ENCODE measurements around the gene RPS19BP1.

Gene RPS19BP1, protein sequence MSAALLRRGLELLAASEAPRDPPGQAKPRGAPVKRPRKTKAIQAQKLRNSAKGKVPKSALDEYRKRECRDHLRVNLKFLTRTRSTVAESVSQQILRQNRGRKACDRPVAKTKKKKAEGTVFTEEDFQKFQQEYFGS

DNA sequence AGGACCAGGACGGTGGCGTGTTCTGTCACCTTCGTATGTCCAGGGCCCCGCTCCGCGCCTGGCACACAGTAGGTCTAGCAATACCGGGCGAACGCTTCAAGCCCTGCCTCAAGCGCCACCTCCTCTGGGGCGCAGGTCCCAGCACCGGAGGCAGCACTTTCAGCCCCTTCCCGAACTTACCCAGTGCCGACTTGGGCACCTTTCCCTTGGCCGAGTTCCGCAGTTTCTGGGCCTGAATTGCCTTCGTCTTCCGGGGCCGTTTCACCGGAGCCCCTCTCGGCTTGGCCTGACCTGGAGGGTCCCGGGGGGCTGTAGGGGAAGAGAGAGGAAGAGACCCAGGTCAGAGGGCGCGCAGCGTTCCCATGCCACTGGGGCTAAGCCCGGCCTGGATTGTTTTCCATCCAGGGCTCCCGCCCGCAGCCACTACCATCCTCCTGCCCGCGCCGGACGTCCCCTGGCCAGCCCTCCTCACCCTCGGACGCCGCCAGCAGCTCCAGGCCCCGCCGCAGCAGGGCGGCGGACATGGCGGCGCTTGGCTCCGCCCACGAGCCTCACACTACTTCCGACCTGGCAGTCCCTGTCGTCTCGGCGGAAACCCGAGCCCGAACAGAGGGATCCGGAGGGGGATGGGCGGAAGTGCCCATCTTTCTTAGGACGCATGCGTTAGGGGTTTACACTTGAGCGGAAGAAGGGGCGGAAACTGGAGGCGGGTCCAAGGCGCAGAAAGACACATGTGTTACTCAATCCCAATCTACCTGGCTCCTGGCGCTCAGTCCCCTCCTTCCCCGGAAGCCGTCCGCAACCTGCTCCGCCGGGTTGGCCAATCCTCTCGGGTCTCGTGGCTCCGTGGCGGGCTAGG is at the start of gene RPS19BP1:
RPS19BP1 (minus strand) TSS at position 534 of the 859 bp plus-strand sequence; CDS start at position 524, 10 bp downstream.
- CTCF ChIA-PET, result interaction anchor here (1.6 to 7.0 kb wide), 4 partner anchors 16 to 216 kb away, joined by 5 to 216 read pairs (median 38); no protein-coding TSS in a partner anchor
- no peaks in the 10 kb centered on the region for H3K9me3 Mint-ChIP-seq
- H3K36me3 Mint-ChIP-seq, result peaks cover 34% of the 10 kb centered on the region
- peak within 1 kb of the TSS; percentile 98 for H3K4me3 Mint-ChIP-seq
- peak; percentile 100 for DNase-seq
- H3K4me1 Mint-ChIP-seq, result peaks cover 64% of the 10 kb centered on the region
- H3K27me3 Mint-ChIP-seq, result no peaks in the 10 kb centered on the region
- peak within 1 kb of the TSS; percentile 93 for H3K27ac Mint-ChIP-seq

DNA sequence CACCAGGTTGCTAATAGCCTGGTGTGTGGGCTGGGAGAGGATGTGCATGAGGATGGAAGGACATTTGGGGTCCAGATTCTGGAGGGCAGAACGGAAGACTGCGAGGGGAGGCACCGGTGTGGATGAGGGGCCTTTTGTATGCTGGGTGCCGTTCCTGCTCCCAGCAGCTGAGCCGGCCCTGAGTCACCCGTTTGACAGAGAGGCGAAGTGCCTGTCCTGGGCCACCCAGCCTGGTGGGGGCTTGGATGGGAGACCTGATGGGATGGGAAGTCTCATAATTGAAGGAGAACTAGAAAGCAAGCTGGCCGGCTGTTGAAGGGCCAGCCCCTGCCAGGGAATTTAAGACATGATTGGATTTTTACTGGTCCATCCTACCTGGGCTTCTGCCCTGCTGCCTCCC is 48.8 kb upstream of the RPS19BP1 start:
- Mint-ChIP-seq H3K27me3 (peaks cover 79% of the 10 kb centered on the region), H3K4me3 (no peak overlapping the region), H3K9me3 (peaks cover 5% of the 10 kb centered on the region), H3K36me3 (no peaks in the 10 kb centered on the region), H3K4me1 (no peaks in the 10 kb centered on the region), H3K27ac (no peak overlapping the region)
- CTCF ChIA-PET, result no interaction called here
- DNase-seq, result no peak

DNA sequence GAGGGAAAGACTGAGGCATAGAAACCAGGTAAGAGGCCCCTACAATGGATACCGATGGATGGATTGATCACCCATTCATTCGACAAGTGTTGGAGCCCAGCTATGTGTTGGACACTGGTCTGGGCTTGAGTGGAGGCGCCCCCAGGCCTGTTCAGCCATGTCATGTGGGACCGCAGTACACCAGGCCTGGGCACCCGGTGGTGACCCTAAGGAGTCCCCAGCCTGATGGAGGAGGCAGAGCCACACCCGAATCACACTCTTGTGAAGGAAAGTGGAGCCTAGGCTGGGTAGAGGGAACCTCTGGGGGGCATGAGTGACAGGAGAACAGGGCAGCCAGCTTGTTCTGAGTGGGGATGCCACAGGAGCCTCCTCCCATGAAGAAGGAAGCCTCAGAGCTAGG is 48.2 kb upstream of the RPS19BP1 start:
- Mint-ChIP-seq H3K27me3 (peaks cover 84% of the 10 kb centered on the region), H3K9me3 (peaks cover 5% of the 10 kb centered on the region), H3K36me3 (no peaks in the 10 kb centered on the region), H3K4me3 (no peak overlapping the region), H3K27ac (no peak overlapping the region), H3K4me1 (no peaks in the 10 kb centered on the region)
- no peak for DNase-seq
- CTCF ChIA-PET, result no interaction called here

DNA sequence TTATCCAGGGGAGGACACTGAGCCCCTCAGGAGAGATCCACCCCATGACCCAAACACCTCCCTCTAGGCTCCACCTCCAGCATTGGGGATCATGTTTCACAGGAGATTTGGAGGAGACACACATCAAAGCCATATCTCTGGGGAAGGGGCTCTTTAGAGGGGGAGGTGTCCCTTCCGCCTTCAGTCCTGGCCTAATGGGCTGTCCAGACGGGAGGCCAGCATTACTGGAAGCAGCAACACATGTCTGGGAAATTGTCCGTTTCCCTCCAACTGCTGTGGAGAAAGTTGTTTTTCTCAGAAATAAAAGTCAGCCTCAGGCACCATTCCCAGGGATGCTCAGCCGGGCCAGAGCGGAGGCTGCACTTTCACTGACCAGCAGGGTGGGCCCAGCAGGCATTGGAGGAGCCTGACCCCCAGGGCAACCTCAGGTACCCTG is 47.5 kb upstream of the RPS19BP1 start:
- Mint-ChIP-seq H3K27ac (no peak overlapping the region), H3K4me3 (no peak overlapping the region), H3K9me3 (peaks cover 5% of the 10 kb centered on the region), H3K36me3 (no peaks in the 10 kb centered on the region), H3K27me3 (peaks cover 90% of the 10 kb centered on the region), H3K4me1 (no peaks in the 10 kb centered on the region)
- CTCF ChIA-PET, result no interaction called here
- no peak for DNase-seq

DNA sequence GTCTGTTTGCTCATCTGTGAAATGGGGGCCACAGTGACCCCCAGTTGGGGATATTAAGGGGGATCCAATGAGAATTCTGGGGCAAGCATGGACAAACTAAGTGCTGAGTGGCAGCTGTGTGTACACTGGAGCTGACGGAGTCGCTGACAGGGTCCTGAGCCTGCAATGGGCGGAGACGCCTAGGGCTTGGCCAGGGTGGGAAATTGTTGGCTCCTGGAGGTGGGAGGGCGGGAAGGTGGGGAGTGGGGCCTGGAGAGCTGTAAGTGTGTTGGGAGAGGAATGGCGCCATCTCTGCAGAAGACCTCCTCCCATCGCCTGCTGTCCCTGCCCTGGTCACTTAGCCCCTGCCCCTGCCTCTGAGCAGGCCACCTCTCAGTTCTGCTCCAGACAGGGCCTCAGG is 45.4 kb upstream of the RPS19BP1 start:
- Mint-ChIP-seq H3K4me3 (no peak overlapping the region), H3K4me1 (no peaks in the 10 kb centered on the region), H3K27me3 (peaks cover 96% of the 10 kb centered on the region), H3K9me3 (no peaks in the 10 kb centered on the region), H3K27ac (no peak overlapping the region), H3K36me3 (no peaks in the 10 kb centered on the region)
- no peak for DNase-seq
- CTCF ChIA-PET, result no interaction called here

DNA sequence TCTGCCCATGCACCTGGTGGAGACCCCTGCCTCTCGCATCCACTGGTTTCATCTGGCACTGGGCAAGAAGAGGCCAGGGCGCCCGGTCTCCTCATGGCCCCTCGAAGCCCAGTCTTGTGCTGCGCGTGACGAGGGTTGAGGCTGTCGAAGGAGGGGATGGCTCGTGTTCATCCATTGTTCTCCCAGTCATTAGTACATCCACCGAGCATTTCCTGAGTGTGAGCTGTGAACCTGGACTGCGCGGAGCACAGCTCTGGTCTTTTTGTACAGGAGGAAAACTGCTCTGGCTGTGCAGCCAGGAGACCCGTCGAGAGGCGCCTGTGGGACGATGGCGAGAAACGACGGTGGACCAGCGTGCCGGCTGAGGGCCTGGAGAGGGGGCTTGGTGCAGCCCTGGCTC is 44.8 kb upstream of the RPS19BP1 start:
- no peak overlapping the region for H3K4me3 Mint-ChIP-seq
- CTCF ChIA-PET, result interaction anchor here (0.6 kb wide), 1 partner anchor 358 kb away, joined by 3 read pairs; no protein-coding TSS in a partner anchor

DNA sequence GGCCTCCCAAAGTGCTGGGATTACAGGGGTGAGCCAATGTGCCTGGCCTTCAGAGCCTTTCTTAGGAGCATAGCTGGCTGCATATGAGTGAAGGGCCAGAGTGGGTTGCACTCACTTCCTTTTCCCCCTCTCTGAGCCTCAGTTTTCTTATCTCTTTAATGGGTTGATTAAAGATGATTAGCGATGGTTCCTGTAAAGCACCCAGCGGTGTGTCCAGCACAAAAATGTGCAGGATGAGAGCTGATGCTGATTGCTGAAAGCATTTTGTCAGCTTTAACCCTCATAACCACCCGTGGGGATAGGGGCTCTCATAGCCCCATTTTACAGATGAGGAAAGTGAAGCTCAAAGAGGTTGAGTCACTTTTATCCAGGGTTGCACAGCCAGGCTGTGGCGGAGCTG is 43.5 kb upstream of the RPS19BP1 start:
- CTCF ChIA-PET, result no interaction called here
- no peaks in the 10 kb centered on the region for H3K36me3 Mint-ChIP-seq
- no peaks in the 10 kb centered on the region for H3K4me1 Mint-ChIP-seq
- no peak for DNase-seq
- no peak overlapping the region for H3K27ac Mint-ChIP-seq
- H3K4me3 Mint-ChIP-seq, result no peak overlapping the region
- H3K27me3 Mint-ChIP-seq, result peaks cover 92% of the 10 kb centered on the region
- H3K9me3 Mint-ChIP-seq, result no peaks in the 10 kb centered on the region

More for the DNA sequence above, 44.8 kb upstream of the RPS19BP1 start:
- Mint-ChIP-seq H3K27me3 (peaks cover 92% of the 10 kb centered on the region), H3K27ac (no peak overlapping the region), H3K4me1 (no peaks in the 10 kb centered on the region), H3K9me3 (no peaks in the 10 kb centered on the region), H3K36me3 (no peaks in the 10 kb centered on the region)
- DNase-seq, result no peak

DNA sequence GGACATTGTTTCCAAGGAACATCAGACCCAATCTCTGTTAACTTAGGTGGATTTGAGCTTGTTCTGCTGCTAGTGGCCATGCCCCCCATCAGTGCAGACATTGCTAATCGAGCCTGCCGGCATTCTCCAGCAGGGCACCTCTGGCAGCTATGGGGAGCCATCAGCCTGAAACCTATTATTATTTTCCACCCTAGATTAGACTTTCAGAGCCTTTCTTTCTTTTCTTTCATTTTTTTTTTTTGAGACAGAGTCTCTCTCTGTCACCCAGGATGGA is 42.9 kb upstream of the RPS19BP1 start:
- H3K4me3 Mint-ChIP-seq, result no peak overlapping the region
- no peak for DNase-seq
- no peaks in the 10 kb centered on the region for H3K4me1 Mint-ChIP-seq
- H3K27ac Mint-ChIP-seq, result no peak overlapping the region
- H3K9me3 Mint-ChIP-seq, result no peaks in the 10 kb centered on the region
- H3K27me3 Mint-ChIP-seq, result peaks cover 90% of the 10 kb centered on the region
- CTCF ChIA-PET, result no interaction called here
- H3K36me3 Mint-ChIP-seq, result no peaks in the 10 kb centered on the region

DNA sequence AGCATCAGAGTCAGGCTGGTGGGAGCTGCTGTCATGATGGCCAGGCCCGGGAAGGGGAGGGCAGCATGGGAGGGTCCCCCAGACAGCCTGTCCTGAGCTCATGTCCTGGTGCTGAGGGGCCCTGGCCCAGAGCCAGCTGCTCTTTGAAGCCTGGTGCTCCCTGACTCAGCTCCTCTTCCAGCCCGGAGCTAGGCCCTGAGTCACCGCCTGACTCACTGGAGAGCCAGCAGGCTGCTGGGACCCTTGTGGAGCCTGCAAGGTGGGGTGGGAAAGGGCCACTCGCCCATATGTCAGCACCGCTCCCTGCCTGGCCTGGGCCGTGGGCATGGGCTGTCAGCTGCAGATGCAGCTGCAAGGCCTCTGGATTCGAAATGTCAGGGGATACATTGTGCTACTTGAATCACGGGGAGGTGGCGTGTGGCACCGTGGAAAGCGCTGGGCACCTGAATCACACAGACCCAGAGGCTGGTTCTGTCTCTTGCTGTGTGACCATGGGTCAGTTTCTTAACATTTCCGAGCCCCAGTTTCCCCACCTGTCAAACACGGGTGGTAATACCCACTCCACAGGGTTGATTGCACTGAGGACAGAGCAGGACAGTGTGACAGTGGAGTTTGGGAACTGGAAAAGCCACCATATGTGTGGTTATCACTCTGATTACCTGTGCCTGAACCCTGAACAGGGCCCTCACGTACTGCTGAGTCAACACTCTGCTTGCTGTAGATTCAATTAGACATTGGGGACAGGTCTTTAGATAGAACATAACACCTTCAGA is 42.4 kb upstream of the RPS19BP1 start:
- CTCF ChIA-PET, result no interaction called here
- H3K27me3 Mint-ChIP-seq, result peaks cover 85% of the 10 kb centered on the region
- no peak overlapping the region for H3K27ac Mint-ChIP-seq
- H3K9me3 Mint-ChIP-seq, result no peaks in the 10 kb centered on the region
- H3K36me3 Mint-ChIP-seq, result no peaks in the 10 kb centered on the region
- H3K4me3 Mint-ChIP-seq, result no peak overlapping the region
- no peaks in the 10 kb centered on the region for H3K4me1 Mint-ChIP-seq
- no peak for DNase-seq

DNA sequence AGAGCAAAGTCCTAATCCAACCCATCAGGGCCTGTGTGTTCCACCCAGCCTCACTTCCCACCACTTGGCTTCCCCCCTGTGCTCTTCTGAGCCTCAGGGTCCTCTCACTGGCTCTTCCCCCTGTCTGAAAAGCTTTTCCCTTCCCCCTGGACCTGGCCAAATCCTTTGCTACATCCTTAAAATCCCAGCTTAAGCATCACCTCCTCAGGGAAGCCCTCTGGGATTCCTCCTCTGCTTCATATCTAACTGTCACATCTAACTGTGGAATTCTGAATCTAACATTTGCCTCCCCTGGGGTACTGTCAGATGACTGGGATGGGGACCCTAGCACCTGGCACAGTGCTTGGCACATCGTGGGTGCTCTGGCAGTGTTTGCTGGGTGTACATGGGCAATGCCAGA is 39.0 kb upstream of the RPS19BP1 start:
- H3K9me3 Mint-ChIP-seq, result no peaks in the 10 kb centered on the region
- H3K27me3 Mint-ChIP-seq, result peaks cover 51% of the 10 kb centered on the region
- no peaks in the 10 kb centered on the region for H3K36me3 Mint-ChIP-seq
- DNase-seq, result no peak
- H3K4me1 Mint-ChIP-seq, result peaks cover 17% of the 10 kb centered on the region
- H3K27ac Mint-ChIP-seq, result no peak overlapping the region
- CTCF ChIA-PET, result no interaction called here
- no peak overlapping the region for H3K4me3 Mint-ChIP-seq

DNA sequence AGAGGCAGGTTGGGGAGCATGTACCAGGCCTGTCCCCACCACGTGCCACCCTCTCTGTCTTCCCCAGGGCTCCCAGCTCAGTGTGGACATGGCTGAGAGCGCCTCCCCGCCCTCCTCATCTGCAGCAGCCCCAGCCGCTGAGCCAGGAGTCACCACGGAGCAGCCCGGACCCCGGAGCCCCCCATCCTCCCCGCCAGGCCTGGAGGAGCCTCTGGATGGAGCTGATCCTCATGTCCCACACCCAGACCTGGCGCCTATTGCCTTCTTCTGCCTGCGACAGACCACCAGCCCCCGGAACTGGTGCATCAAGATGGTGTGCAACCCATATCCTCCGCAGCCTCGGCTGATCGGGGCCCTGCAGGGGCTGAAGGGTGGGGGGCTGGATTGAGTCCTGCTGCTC is 38.1 kb upstream of the RPS19BP1 start, which contains the start of gene CACNA1I:
CACNA1I (plus strand) TSS at position 89 of the 400 bp plus-strand sequence; CDS start at position 89, 0 bp downstream.
- peaks cover 18% of the 10 kb centered on the region for H3K4me1 Mint-ChIP-seq
- H3K36me3 Mint-ChIP-seq, result no peaks in the 10 kb centered on the region
- peaks cover 3% of the 10 kb centered on the region for H3K9me3 Mint-ChIP-seq
- CTCF ChIA-PET, result no interaction called here
- peaks cover 42% of the 10 kb centered on the region for H3K27me3 Mint-ChIP-seq
- no peak within 1 kb of the TSS for H3K4me3 Mint-ChIP-seq
- DNase-seq, result no peak
- no peak within 1 kb of the TSS for H3K27ac Mint-ChIP-seq

DNA sequence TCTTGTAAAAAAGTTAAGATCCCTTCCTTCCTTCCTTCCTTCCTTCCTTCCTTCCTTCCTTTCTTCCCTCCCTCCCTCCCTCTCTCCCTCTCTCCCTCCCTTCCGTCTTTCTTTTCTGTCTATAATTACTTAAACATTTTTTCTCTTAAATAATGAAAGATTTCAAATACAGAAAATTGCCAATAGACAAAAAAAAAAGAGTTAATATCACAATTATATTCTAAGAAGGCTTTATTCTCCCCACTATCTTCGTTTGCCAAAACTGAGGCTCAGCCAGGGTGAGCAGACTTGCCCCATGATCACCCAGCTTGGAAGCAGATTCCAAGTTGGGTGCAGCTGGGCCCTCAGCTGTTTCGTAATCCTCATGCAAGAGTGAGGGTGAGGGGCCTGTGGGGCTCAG is 37.7 kb upstream of the RPS19BP1 start:
- H3K9me3 Mint-ChIP-seq, result peaks cover 8% of the 10 kb centered on the region
- peaks cover 19% of the 10 kb centered on the region for H3K4me1 Mint-ChIP-seq
- H3K36me3 Mint-ChIP-seq, result no peaks in the 10 kb centered on the region
- CTCF ChIA-PET, result no interaction called here
- no peak for DNase-seq
- H3K4me3 Mint-ChIP-seq, result no peak overlapping the region
- no peak overlapping the region for H3K27ac Mint-ChIP-seq
- peaks cover 38% of the 10 kb centered on the region for H3K27me3 Mint-ChIP-seq

DNA sequence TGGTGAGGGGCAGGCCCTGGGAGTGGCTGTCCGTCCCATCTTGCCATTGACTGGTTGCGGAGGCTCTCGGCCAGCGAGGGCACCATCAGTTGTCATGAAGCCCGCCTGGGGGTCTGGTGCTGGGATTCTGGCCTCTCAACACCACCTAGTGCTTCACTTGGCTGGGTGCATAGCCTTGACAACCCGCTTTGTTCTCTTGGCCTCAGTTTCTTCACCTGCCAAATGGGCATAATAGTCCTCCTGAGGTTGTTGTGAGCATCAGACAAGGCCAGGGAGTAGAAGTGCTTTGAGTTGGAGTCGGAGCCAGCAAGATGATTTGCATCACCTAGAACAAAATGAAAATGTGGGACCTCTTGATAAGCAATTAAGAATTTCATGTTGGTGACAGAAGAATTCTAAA is 36.5 kb upstream of the RPS19BP1 start:
- Mint-ChIP-seq H3K27ac (no peak overlapping the region), H3K4me3 (no peak overlapping the region), H3K9me3 (peaks cover 8% of the 10 kb centered on the region), H3K4me1 (peaks cover 19% of the 10 kb centered on the region), H3K27me3 (peaks cover 29% of the 10 kb centered on the region), H3K36me3 (no peaks in the 10 kb centered on the region)
- no peak for DNase-seq
- CTCF ChIA-PET, result no interaction called here

DNA sequence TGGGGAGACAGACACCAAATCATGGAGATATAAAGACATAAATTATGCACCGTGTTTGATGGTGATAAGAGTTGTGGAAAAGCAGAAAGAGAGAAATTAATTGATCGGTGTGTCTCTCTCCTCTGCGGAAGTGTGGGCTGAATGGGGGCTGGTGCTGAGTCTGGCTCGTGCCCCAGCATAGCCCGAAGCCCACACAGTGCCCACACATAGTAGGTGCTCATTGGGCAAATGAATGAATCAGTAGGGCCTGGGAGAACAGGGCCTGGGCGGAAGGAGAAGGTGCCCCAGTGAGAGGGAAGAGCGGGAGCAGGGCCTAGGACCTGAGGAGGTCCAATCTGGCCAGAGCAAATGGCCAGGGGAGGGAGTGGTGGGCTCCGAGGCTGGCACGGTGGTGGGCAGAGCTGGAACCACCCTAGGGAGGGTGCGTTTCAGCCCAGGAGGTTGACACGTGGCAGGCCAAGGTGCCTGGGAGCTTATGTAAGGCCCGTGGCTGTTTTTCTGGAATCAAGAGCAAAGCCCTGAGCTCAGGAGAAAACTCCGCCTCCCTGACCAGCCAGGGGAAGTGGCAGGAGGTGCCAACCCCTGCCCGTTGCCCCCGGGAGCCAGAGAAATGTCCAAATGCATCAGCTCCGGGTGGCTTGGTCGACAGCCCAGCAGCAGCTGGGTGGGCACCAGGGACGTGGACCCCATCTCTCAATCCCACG is 35.9 kb upstream of the RPS19BP1 start:
- Mint-ChIP-seq H3K36me3 (no peaks in the 10 kb centered on the region), H3K27me3 (peaks cover 24% of the 10 kb centered on the region), H3K4me1 (peaks cover 19% of the 10 kb centered on the region), H3K4me3 (no peak overlapping the region), H3K27ac (peak overlapping the region; percentile 11), H3K9me3 (peaks cover 8% of the 10 kb centered on the region)
- CTCF ChIA-PET, result no interaction called here
- DNase-seq, result no peak
